ENCODE data around the gene AMBRA1. TPM values are rescaled to one million over a fixed set of nuclear protein-coding genes. Genes with fewer than 3 reads are reported as not detected.

Gene AMBRA1
- total RNA-seq, 1 donor from 2014 or later: 45.3 TPM

- Mint-ChIP-seq H3K4me3 (ENCODE audit: low read depth) (no peak overlapping the region), H3K27me3 (no peaks in the 10 kb centered on the region)
- TF ChIP-seq CTCF (IDR thresholded peaks at IDR 0.05; ENCODE audit: unreplicated experiment): no peak
Measured at GRCh38 chr11:46582588-46582987, 11.2 kb downstream of the AMBRA1 start.

DNA sequence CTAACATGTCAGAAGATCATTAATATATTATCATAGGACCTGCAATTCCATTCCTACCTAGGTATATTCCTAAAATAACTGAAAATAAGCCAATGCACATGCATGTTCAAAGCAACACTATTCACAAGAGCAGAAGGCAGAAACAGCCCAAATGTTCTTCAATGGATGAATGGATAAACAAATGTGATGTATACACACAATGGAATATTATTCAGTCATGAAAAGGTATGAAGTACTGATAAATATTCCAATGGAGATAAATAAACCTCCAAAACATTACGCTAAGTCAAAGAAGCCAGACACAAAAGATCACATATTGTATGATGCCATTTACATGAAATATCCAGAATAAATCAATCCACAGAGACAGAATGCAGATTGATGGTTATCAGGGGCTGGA lies 16.8 kb downstream of the AMBRA1 start:
- Mint-ChIP-seq H3K9me3 (ENCODE audit: low read depth) (peaks cover 2% of the 10 kb centered on the region), H3K4me1 (ENCODE audit: low read depth) (peaks cover 4% of the 10 kb centered on the region), H3K27me3 (no peaks in the 10 kb centered on the region), H3K4me3 (ENCODE audit: low read depth) (no peak overlapping the region), H3K27ac (no peak overlapping the region), H3K36me3 (ENCODE audit: insufficient read depth) (peaks cover 11% of the 10 kb centered on the region)
- no peak for TF ChIP-seq CTCF (IDR thresholded peaks at IDR 0.05; ENCODE audit: unreplicated experiment)
- no peak for DNase-seq (ENCODE audit: low spot score, unreplicated experiment)

More at GRCh38 chr11:46582588-46582987, 11.2 kb downstream of the AMBRA1 start:
- no peak for DNase-seq (ENCODE audit: low spot score, unreplicated experiment)
- Mint-ChIP-seq H3K27ac (no peak overlapping the region), H3K9me3 (ENCODE audit: low read depth) (peaks cover 3% of the 10 kb centered on the region), H3K4me1 (ENCODE audit: low read depth) (peaks cover 3% of the 10 kb centered on the region), H3K36me3 (ENCODE audit: insufficient read depth) (peaks cover 8% of the 10 kb centered on the region)

GRCh38 chr11:46574656-46575055 lies 19.2 kb downstream of the AMBRA1 start:
- peaks cover 10% of the 10 kb centered on the region for H3K36me3 Mint-ChIP-seq (ENCODE audit: insufficient read depth)
- no peak overlapping the region for H3K27ac Mint-ChIP-seq
- DNase-seq (ENCODE audit: low spot score, unreplicated experiment): no peak
- no peak overlapping the region for H3K4me3 Mint-ChIP-seq (ENCODE audit: low read depth)
- peaks cover 2% of the 10 kb centered on the region for H3K9me3 Mint-ChIP-seq (ENCODE audit: low read depth)
- H3K4me1 Mint-ChIP-seq (ENCODE audit: low read depth): peaks cover 2% of the 10 kb centered on the region
- H3K27me3 Mint-ChIP-seq: no peaks in the 10 kb centered on the region
- TF ChIP-seq CTCF (IDR thresholded peaks at IDR 0.05; ENCODE audit: unreplicated experiment): no peak

DNA sequence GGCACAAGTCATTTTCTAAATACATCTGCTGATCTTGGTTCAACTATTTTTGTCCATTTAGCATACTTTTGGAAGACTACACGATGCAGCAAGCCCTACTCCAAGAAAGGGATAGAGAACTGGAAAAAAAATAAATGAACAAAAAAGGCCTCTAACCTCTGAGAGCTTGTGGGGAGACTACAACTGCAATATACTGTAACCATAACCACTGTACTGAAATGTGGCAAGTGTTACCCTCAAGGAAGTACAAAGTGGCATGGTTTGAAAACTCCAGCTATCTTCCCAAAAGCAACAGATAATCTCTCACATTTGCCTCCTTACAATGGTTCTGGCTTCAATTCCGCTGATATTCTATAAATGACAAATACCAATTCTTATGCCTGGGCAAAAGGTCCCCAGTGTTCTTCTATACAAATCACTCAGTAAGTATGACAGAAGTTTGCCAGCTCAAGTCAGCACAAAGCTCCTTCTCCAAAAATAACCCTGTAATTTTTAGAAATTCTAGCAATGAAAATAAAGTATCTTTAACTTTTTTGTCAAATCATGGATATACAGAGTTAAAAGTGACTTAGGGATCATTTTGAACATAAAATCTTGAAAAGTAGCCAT lies 22.9 kb downstream of the AMBRA1 start:
- H3K27me3 Mint-ChIP-seq: no peaks in the 10 kb centered on the region
- H3K9me3 Mint-ChIP-seq (ENCODE audit: low read depth): no peaks in the 10 kb centered on the region

GRCh38 chr11:46565232-46565840 lies 28.5 kb downstream of the AMBRA1 start:
- Mint-ChIP-seq H3K4me1 (ENCODE audit: low read depth) (peaks cover 4% of the 10 kb centered on the region), H3K9me3 (ENCODE audit: low read depth) (no peaks in the 10 kb centered on the region), H3K36me3 (ENCODE audit: insufficient read depth) (peaks cover 1% of the 10 kb centered on the region), H3K27ac (no peak overlapping the region), H3K4me3 (ENCODE audit: low read depth) (no peak overlapping the region), H3K27me3 (no peaks in the 10 kb centered on the region)
- DNase-seq (ENCODE audit: low spot score, unreplicated experiment): no peak
- TF ChIP-seq CTCF (IDR thresholded peaks at IDR 0.05; ENCODE audit: unreplicated experiment): no peak

More for the DNA sequence above, 22.9 kb downstream of the AMBRA1 start:
- Mint-ChIP-seq H3K4me1 (ENCODE audit: low read depth) (no peaks in the 10 kb centered on the region), H3K36me3 (ENCODE audit: insufficient read depth) (peaks cover 5% of the 10 kb centered on the region), H3K27ac (no peak overlapping the region), H3K4me3 (ENCODE audit: low read depth) (no peak overlapping the region)
- no peak for DNase-seq (ENCODE audit: low spot score, unreplicated experiment)
- no peak for TF ChIP-seq CTCF (IDR thresholded peaks at IDR 0.05; ENCODE audit: unreplicated experiment)

All from progenitor cell of endocrine pancreas (in vitro differentiated cells).